HG03103 (cell line): Measurements from ENCODE around the gene RNF215.
"Not testable (repeated sequence)": the region's sequence is repeated elsewhere in the genome, so short reads cannot be mapped to it uniquely, and the experiment has no call there.

Source experiments
- ATAC-seq: cut with Tn5 transposase; IDR thresholded peaks from one replicate; pipeline ENCODE4 v1.9.1; 2021; ENCODE audit warnings: low read depth; ENCODE audit not compliant: unreplicated experiment

The RNF215 gene

GRCh38 chr22:30421695-30422480 is 34.7 kb upstream of the RNF215 start:
- ATAC-seq, result no peak

- ATAC-seq, result no peak
These were observed 33.3 kb upstream of the RNF215 start for GRCh38 chr22:30420347-30421125.

- no peak for ATAC-seq
These were observed 29.6 kb upstream of the RNF215 start for GRCh38 chr22:30416837-30417236.

GRCh38 chr22:30416403-30416802 is 29.2 kb upstream of the RNF215 start:
- ATAC-seq, result no peak

GRCh38 chr22:30414525-30415047 is 27.4 kb upstream of the RNF215 start:
- no peak for ATAC-seq

GRCh38 chr22:30413745-30414524 is 26.7 kb upstream of the RNF215 start:
- ATAC-seq, result no peak

- no peak for ATAC-seq
These were observed 25.8 kb upstream of the RNF215 start for GRCh38 chr22:30413001-30413400.

GRCh38 chr22:30411780-30412179 is 24.6 kb upstream of the RNF215 start:
- no peak for ATAC-seq

GRCh38 chr22:30408388-30409102 is 21.3 kb upstream of the RNF215 start:
- ATAC-seq, result no peak

GRCh38 chr22:30406400-30406799 is 19.2 kb upstream of the RNF215 start:
- no peak for ATAC-seq

GRCh38 chr22:30405731-30406130 is 18.5 kb upstream of the RNF215 start:
- no peak for ATAC-seq

- ATAC-seq, result no peak
These were observed 17.1 kb upstream of the RNF215 start for GRCh38 chr22:30404307-30404706.

- ATAC-seq, result not testable (repeated sequence)
These were observed 15.5 kb upstream of the RNF215 start for GRCh38 chr22:30402766-30403104.

GRCh38 chr22:30402028-30402765 is 15.0 kb upstream of the RNF215 start:
- no peak for ATAC-seq

GRCh38 chr22:30401024-30401423 is 13.8 kb upstream of the RNF215 start:
- not testable (repeated sequence) for ATAC-seq

GRCh38 chr22:30400159-30400558 is 12.9 kb upstream of the RNF215 start:
- ATAC-seq, result no peak

GRCh38 chr22:30399718-30400117 is 12.5 kb upstream of the RNF215 start:
- no peak for ATAC-seq

GRCh38 chr22:30398685-30399680 is 11.8 kb upstream of the RNF215 start:
- no peak for ATAC-seq
